Esophagus squamous epithelium (tissue), 5 donors: ENCODE results near the gene MRPL44. TPM values are rescaled to one million over a fixed set of nuclear protein-coding genes. Genes with fewer than 3 reads are reported as not detected.
"Not testable (repeated sequence)": the region's sequence is repeated elsewhere in the genome, so short reads cannot be mapped to it uniquely, and the experiment has no call there.

Experiments used
- DNase-seq: peaks from one replicate; lab custom pipeline; 2025; lab: John Stamatoyannopoulos, UW
- H3K27ac ChIP-seq, 4 donors: fragments of 200-600 bp; sonication (generic); one replicate each; pipeline ENCODE4 v1.5.1; 2016 to 2019; ENCODE audit warnings: mild to moderate bottlenecking in 1 of 4
- H3K27me3 ChIP-seq, 4 donors: fragments of 200-600 bp; sonication (generic); 1 replicate in 3 of 4; 2 replicates in 1 of 4; pipeline versions ENCODE4 v1.5.1 to v1.6.0; 2017 to 2021; ENCODE audit warnings: antibody characterized with exemption in 1 of 4
- H3K36me3 ChIP-seq, 3 donors: fragments of 200-600 bp; sonication (generic); one replicate each; pipeline ENCODE4 v1.5.1; 2016 to 2019
- H3K4me1 ChIP-seq, 3 donors: fragments of 200-600 bp; sonication (generic); one replicate each; pipeline ENCODE4 v1.5.1; 2017 to 2019
- H3K4me3 ChIP-seq, 4 donors: fragments of 200-600 bp; sonication (generic); 1 replicate in 3 of 4; 2 replicates in 1 of 4; pipeline ENCODE4 v1.5.1; 2016 to 2019; ENCODE audit warnings: mild to moderate bottlenecking in 2 of 4, moderate library complexity in 1 of 4
- H3K9me3 ChIP-seq, 3 donors: fragments of 200-600 bp; sonication (generic); one replicate each; pipeline ENCODE4 v1.5.1; 2016 to 2019
- CTCF ChIP-seq, 6 experiments: fragments of 450-650 bp in 4 of 6; fragments of 200-600 bp in 2 of 6; sonication (generic) in 2 of 6; IDR thresholded peaks; one replicate each; pipeline ENCODE4 v1.5.1; 2016 to 2019; ENCODE audit warnings: antibody characterized with exemption in 6 of 6, mild to moderate bottlenecking in 4 of 6, moderate library complexity in 4 of 6
- POLR2A ChIP-seq, 4 donors: fragments of 450-650 bp; IDR thresholded peaks; one replicate each; pipeline ENCODE4 v1.6.1; 2017; ENCODE audit warnings: antibody characterized with exemption in 4 of 4, mild to moderate bottlenecking in 4 of 4, moderate library complexity in 3 of 4
- WGBS, 2 donors: methylation state at CpG; one replicate each; pipeline ENCODE4 v1.1.5; 2018; 5-methylcytosine and 5-hydroxymethylcytosine counted together
- intact Hi-C: fragments of 100-400 bp; cut with DNase I; formaldehyde crosslinking; loops from one replicate; pipeline ENCODE4 v1.15.0; 2022
- total RNA-seq, 4 donors: library from RNA; depleted of rRNA; stranded (reverse); fragments of >200 nt; gene quantifications; one replicate each; pipeline ENCODE4 v1.1.0, GENCODE V29; 2016
- donor health status: DM: yes; HTN: yes; CAD: no.

The MRPL44 gene
- total RNA-seq, 4 donors from 2014 or later, result 18.5 to 35.6 (median 23.5) TPM

GRCh38 chr2:223999862-224000261 is 42.6 kb downstream of the MRPL44 start:
- Histone ChIP-seq H3K9me3 (no peaks in the 10 kb centered on the region), H3K4me3 (no peak overlapping the region), H3K27ac (no peak overlapping the region), H3K4me1 (peaks cover 0 to 15% (median 0%) of the 10 kb centered on the region in 3 donors), H3K27me3 (no peaks in the 10 kb centered on the region), H3K36me3 (peaks cover 0 to 25% (median 0%) of the 10 kb centered on the region in 3 donors)
- WGBS, 2 donors, result 63 to 95% methylated on average over 4 to 9 of the region's 11 CpGs
- no peak for DNase-seq
- TF ChIP-seq POLR2A (IDR thresholded peaks at IDR 0.05) (no peak), CTCF (IDR thresholded peaks at IDR 0.05) (no peak)
- intact Hi-C loops, result loop anchor here (5.0 kb wide), 1 partner anchor 282 kb away; no protein-coding TSS in a partner anchor

GRCh38 chr2:224000662-224001061 is 43.4 kb downstream of the MRPL44 start:
- H3K27me3 ChIP-seq, H3K4me3 ChIP-seq, H3K27ac ChIP-seq, intact Hi-C loops, DNase-seq, H3K9me3 ChIP-seq: not testable (repeated sequence)
- H3K36me3 ChIP-seq, result peaks cover 0 to 25% (median 0%) of the 10 kb centered on the region in 3 donors
- H3K4me1 ChIP-seq, result peaks cover 0 to 15% (median 0%) of the 10 kb centered on the region in 3 donors
- 90 to 94% methylated on average over 4 to 5 of the region's 5 CpGs for WGBS, 2 donors

- Histone ChIP-seq H3K9me3 (no peaks in the 10 kb centered on the region), H3K36me3 (peaks cover 0 to 15% (median 0%) of the 10 kb centered on the region in 3 donors), H3K4me1 (peaks cover 0 to 5% (median 0%) of the 10 kb centered on the region in 3 donors), H3K27me3 (no peaks in the 10 kb centered on the region), H3K27ac (no peak overlapping the region), H3K4me3 (no peak overlapping the region)
- no peak for TF ChIP-seq POLR2A (IDR thresholded peaks at IDR 0.05)
- TF ChIP-seq CTCF (IDR thresholded peaks at IDR 0.05), result no peak
- intact Hi-C loops, result no loop called here
- 68 to 72% methylated on average over 16 of the region's 16 CpGs for WGBS, 2 donors
- DNase-seq, result no peak
These were observed 46.9 kb downstream of the MRPL44 start for GRCh38 chr2:224004105-224004695.

- TF ChIP-seq CTCF (IDR thresholded peaks at IDR 0.05), result no peak
- no peak for TF ChIP-seq POLR2A (IDR thresholded peaks at IDR 0.05)
- Histone ChIP-seq H3K9me3 (no peaks in the 10 kb centered on the region), H3K27ac (no peak overlapping the region), H3K27me3 (no peaks in the 10 kb centered on the region), H3K4me1 (peaks cover 0 to 7% (median 3%) of the 10 kb centered on the region in 3 donors), H3K4me3 (no peak overlapping the region), H3K36me3 (no peaks in the 10 kb centered on the region)
- intact Hi-C loops, result no loop called here
- WGBS, 2 donors, result 80 to 86% methylated on average over 10 to 12 of the region's 12 CpGs
- DNase-seq, result no peak
These were observed 51.5 kb downstream of the MRPL44 start for GRCh38 chr2:224008702-224009261.

- H3K27ac ChIP-seq, result no peak overlapping the region
- intact Hi-C loops, result no loop called here
- no peak for DNase-seq
These were observed 52.5 kb downstream of the MRPL44 start for GRCh38 chr2:224009605-224010315.

More at GRCh38 chr2:224009605-224010315, 52.5 kb downstream of the MRPL44 start:
- no peak for TF ChIP-seq POLR2A (IDR thresholded peaks at IDR 0.05)
- no peak for TF ChIP-seq CTCF (IDR thresholded peaks at IDR 0.05)
- Histone ChIP-seq H3K27me3 (no peaks in the 10 kb centered on the region), H3K9me3 (no peaks in the 10 kb centered on the region), H3K4me3 (no peak overlapping the region), H3K36me3 (no peaks in the 10 kb centered on the region), H3K4me1 (peaks cover 0 to 7% (median 3%) of the 10 kb centered on the region in 3 donors)
- 36 to 41% methylated on average over 3 to 5 of the region's 5 CpGs for WGBS, 2 donors
